MCF 10A (cell line): ENCODE data around the gene NCDN. TPM values are rescaled to one million over a fixed set of nuclear protein-coding genes. Genes with fewer than 3 reads are reported as not detected.
A peak's percentile ranks its signal among the peaks of the same experiment; 100 is the strongest.

Experiments used
- BruUV-seq: library from RNA; stranded (reverse); fragments of 400-500 nt; replicated peaks from 2 replicates; lab custom pipeline; 2021; lab: Mats Ljungman, UMichigan
- CTCF ChIA-PET: fragments of 300-600 bp; sonication (Branson Sonifier 250); formaldehyde crosslinking; extraction: SDS; loops from one replicate; lab custom pipeline; 2021; ENCODE audit warnings: antibody characterized with exemption, inconsistent platforms; lab: Yijun Ruan, JAX
- POLR2A ChIA-PET: fragments of 300-600, 350-650 bp; sonication (Branson Sonifier 250); formaldehyde crosslinking; extraction: SDS; loops from one replicate; lab custom pipeline; 2020; ENCODE audit warnings: antibody characterized with exemption, inconsistent platforms; lab: Yijun Ruan, JAX
- DNase-seq: peaks from one replicate; pipeline ENCODE4 v3.0.0-alpha.2; 2018; ENCODE audit not compliant: unreplicated experiment
- H3K27ac Mint-ChIP-seq: one replicate; pipeline ENCODE4 v1.8.0; 2022; ENCODE audit warnings: mild to moderate bottlenecking, low read depth, mixed read lengths; ENCODE audit not compliant: unreplicated experiment
- H3K27me3 Mint-ChIP-seq: one replicate; pipeline ENCODE4 v1.8.0; 2022; ENCODE audit warnings: mixed read lengths; ENCODE audit not compliant: insufficient read depth, unreplicated experiment
- H3K36me3 Mint-ChIP-seq: one replicate; pipeline ENCODE4 v1.8.0; 2022; ENCODE audit warnings: mild to moderate bottlenecking, moderate library complexity, mixed read lengths; ENCODE audit not compliant: insufficient read depth, unreplicated experiment
- H3K4me1 Mint-ChIP-seq: one replicate; pipeline ENCODE4 v1.8.0; 2022; ENCODE audit warnings: mixed read lengths; ENCODE audit not compliant: insufficient read depth, unreplicated experiment
- H3K4me3 Mint-ChIP-seq: one replicate; pipeline ENCODE4 v1.8.0; 2022; ENCODE audit warnings: mild to moderate bottlenecking, moderate library complexity, mixed read lengths; ENCODE audit not compliant: unreplicated experiment
- H3K9me3 Mint-ChIP-seq: one replicate; pipeline ENCODE4 v1.8.0; 2022; ENCODE audit warnings: mixed read lengths; ENCODE audit not compliant: unreplicated experiment
- CTCF ChIP-seq: fragments of 200-600 bp; IDR thresholded peaks from one replicate; pipeline ENCODE4 v1.8.0; 2022; ENCODE audit warnings: antibody characterized with exemption, mild to moderate bottlenecking; ENCODE audit not compliant: unreplicated experiment
- intact Hi-C: fragments of 100-400 bp; cut with micrococcal nuclease; formaldehyde crosslinking; loops from 2 replicates; pipeline ENCODE4 v1.14.1; 2022
- total RNA-seq: library from RNA; stranded (reverse); gene quantifications from 2 replicates; pipeline ENCODE4 v1.2.3, GENCODE V29; 2022

The NCDN gene
- total RNA-seq, 1 experiment from 2014 or later: 31.5 TPM

DNA sequence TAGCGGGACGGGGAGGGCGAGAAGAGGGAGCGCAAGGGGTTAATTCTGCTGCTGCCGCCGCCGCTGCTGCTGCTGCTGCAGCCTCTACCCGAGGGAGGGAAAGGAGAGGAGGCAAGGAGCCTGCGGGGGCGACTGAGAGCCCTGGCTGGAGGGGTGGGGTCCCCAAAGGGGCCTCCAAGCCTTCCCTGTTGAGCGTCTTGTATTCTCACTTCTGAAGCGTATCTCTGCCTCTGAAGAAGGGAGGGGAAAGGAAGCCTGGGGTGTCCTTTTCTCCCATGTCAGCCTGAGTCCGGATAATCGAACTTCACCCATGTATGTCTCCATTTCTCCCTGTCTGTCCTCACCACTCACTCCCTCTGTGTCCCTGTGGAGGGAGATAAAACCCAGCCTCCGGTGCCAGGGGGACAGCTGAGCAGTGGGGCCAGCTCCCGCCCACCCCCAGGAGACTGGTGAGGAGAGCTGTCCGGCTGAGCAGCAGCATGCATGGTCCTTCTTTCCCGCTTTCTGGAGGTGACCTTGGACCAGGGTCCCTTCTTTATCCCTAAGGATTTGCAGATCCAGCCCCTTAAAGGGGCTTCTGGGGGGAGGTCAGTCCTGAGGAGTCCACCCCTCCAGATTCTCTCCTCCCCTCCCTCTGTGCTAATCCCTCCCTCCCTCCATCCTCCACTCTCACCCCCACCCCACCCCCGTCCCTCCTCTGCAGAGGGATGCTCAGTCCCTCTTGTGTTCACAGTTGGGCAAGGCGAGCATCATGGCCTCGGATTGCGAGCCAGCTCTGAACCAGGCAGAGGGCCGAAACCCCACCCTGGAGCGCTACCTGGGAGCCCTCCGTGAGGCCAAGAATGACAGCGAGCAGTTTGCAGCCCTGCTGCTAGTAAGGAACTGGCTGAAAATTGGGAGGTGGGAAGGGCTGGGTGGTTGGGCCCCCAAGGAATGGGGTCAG is 1.0 kb downstream of the NCDN start:
- Mint-ChIP-seq H3K36me3 (peaks cover 24% of the 10 kb centered on the region), H3K27ac (peak overlapping the region; percentile 93), H3K27me3 (no peaks in the 10 kb centered on the region), H3K9me3 (no peaks in the 10 kb centered on the region), H3K4me3 (peak overlapping the region; percentile 94), H3K4me1 (peaks cover 50% of the 10 kb centered on the region)
- ChIA-PET POLR2A (interaction anchor here (0.6 to 9.9 kb wide), 6 partner anchors 53 to 366 kb away, joined by 3 to 212 read pairs (median 18); partner anchors contain the start of genes CLSPN and SFPQ), CTCF (interaction anchor here (0.5 to 4.6 kb wide), 8 partner anchors 10 to 352 kb away, joined by 3 to 53 read pairs (median 3); partner anchors contain the start of gene CLSPN)
- no peak for TF ChIP-seq CTCF
- intact Hi-C loops: no loop called here
- BruUV-seq: no TSS peak
- no peak for DNase-seq

DNA sequence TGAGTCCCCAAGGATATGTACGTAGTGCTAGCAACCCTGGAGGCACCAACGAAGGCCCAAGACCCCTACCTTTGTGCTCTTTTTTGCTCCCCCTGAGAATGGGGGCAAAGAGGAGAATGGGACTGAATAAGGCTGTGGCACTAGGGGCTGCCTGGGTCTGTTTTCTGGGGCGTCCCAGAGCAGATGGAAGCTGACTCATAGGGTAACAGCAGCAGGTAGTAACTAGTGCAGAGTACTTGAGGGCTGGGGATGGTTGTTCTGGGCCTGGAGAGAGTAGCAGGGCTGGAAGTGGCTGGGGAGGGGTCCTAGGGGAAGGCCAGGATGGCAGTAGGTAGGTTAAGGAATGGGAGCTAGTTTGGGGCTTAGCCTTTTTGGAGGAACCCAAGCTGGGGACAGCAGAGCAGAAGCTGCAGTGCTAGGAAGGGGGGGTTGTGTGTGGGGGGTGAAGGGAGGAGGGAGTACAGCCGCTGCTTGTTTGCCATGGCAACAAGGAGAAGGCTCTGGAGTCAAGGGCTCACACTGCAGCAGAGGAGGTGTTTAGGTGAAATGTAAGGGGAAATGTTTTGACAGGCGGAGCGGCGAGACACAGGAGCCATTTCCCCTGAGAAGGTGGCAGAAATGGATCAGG is 1.8 kb downstream of the NCDN start:
- no TSS peak for BruUV-seq
- Mint-ChIP-seq H3K9me3 (no peaks in the 10 kb centered on the region), H3K27ac (no peak overlapping the region), H3K4me1 (peaks cover 51% of the 10 kb centered on the region), H3K36me3 (peaks cover 23% of the 10 kb centered on the region), H3K27me3 (no peaks in the 10 kb centered on the region), H3K4me3 (peak overlapping the region; percentile 31)
- ChIA-PET POLR2A (interaction anchor here (1.0 to 9.9 kb wide), 3 partner anchors 109 to 369 kb away, joined by 3 to 212 read pairs (median 3); partner anchors contain the start of gene SFPQ), CTCF (interaction anchor here (0.5 to 4.6 kb wide), 5 partner anchors 17 to 352 kb away, joined by 3 to 53 read pairs (median 3); no protein-coding TSS in a partner anchor)
- DNase-seq: no peak
- TF ChIP-seq CTCF: no peak
- intact Hi-C loops: no loop called here

DNA sequence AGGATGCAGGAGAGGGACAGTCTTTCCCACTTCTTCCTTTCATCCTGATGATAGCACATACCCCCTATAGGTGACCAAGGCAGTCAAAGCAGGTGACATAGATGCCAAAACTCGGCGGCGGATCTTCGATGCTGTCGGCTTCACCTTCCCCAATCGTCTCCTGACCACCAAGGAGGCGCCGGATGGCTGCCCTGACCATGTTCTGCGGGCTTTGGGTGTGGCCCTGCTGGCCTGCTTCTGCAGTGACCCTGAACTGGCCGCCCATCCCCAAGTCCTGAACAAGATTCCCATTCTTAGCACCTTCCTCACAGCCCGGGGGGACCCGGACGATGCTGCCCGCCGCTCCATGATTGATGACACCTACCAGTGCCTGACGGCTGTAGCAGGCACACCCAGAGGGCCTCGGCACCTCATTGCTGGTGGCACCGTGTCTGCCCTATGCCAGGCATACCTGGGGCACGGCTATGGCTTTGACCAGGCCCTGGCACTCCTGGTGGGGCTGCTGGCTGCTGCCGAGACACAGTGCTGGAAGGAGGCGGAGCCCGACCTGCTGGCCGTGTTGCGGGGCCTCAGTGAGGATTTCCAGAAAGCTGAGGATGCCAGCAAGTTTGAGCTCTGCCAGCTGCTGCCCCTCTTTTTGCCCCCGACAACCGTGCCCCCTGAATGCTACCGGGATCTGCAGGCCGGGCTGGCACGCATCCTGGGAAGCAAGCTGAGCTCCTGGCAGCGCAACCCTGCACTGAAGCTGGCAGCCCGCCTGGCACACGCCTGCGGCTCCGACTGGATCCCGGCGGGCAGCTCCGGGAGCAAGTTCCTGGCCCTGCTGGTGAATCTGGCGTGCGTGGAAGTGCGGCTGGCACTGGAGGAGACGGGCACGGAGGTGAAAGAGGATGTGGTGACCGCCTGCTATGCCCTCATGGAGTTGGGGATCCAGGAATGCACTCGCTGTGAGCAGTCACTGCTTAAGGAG is 2.9 kb downstream of the NCDN start:
- ChIA-PET POLR2A (interaction anchor here (0.6 to 9.9 kb wide), 5 partner anchors 110 to 370 kb away, joined by 3 to 212 read pairs (median 3); partner anchors contain the start of gene CLSPN), CTCF (interaction anchor here (0.6 to 4.6 kb wide), 12 partner anchors 13 to 186 kb away, joined by 3 to 53 read pairs (median 4); no protein-coding TSS in a partner anchor)
- no peak for TF ChIP-seq CTCF
- H3K36me3 Mint-ChIP-seq: peaks cover 29% of the 10 kb centered on the region
- BruUV-seq: no TSS peak
- H3K4me3 Mint-ChIP-seq: peak overlapping the region; percentile 64
- peak; percentile 49 for DNase-seq
- no peaks in the 10 kb centered on the region for H3K9me3 Mint-ChIP-seq
- H3K27me3 Mint-ChIP-seq: no peaks in the 10 kb centered on the region
- intact Hi-C loops: no loop called here
- H3K27ac Mint-ChIP-seq: peak overlapping the region; percentile 13
- peaks cover 44% of the 10 kb centered on the region for H3K4me1 Mint-ChIP-seq
